Measurements from ENCODE around the gene A1BG. TPM values are rescaled to one million over a fixed set of nuclear protein-coding genes. Genes with fewer than 3 reads are reported as not detected.

The A1BG gene
- total RNA-seq, 1 experiment from 2014 or later = 1.2 TPM

DNA sequence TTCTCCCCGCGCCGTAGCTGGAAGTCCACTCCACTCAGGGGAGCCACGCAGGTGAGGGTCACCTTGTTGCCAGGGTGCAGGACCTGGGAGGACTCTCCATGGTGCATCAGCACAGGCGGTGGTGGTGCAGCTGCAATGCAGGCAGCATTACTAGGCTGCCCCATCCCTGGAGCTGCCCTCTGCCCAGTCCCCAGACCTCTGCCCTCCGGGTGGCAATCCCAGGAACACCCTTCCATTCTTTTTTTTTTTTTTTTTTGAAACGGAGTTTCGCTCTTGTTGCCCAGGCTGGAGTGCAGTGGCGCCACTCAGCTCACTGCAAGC, 1.8 kb downstream of the A1BG start:
- POLR2A ChIA-PET = interaction anchor here (1.4 kb wide), 1 partner anchor 11 kb away, joined by 7 read pairs; the partner anchor contains the start of gene ZNF497
- no peaks in the 10 kb centered on the region for H3K27me3 ChIP-seq (ENCODE audit: insufficient read depth, low read length)
- TF ChIP-seq CBX3 (IDR thresholded peaks at IDR 0.05; ENCODE audit: low read depth) (no peak), POLR2AphosphoS5 (IDR thresholded peaks at IDR 0.05; ENCODE audit: low read depth, low read length) (no peak), SP1 (IDR thresholded peaks at IDR 0.05; ENCODE audit: low read depth) (no peak), EZH2 (IDR thresholded peaks at IDR 0.05) (no peak), CEBPB (IDR thresholded peaks at IDR 0.05; ENCODE audit: low read depth) (no peak), EGR1 (IDR thresholded peaks at IDR 0.05; ENCODE audit: low read depth) (no peak), SIN3A (IDR thresholded peaks at IDR 0.05; ENCODE audit: low read depth) (no peak), FOSL1 (IDR thresholded peaks at IDR 0.05; ENCODE audit: low read depth) (no peak), EZH2phosphoT487 (IDR thresholded peaks at IDR 0.05; ENCODE audit: borderline replicate concordance) (no peak), POLR2A (IDR thresholded peaks at IDR 0.05; ENCODE audit: borderline replicate concordance, extremely low read depth, insufficient read depth, insufficient read length) (no peak), ZFX (IDR thresholded peaks at IDR 0.05) (no peak), RAD21 (IDR thresholded peaks at IDR 0.05; ENCODE audit: low read depth) (no peak), SRF (IDR thresholded peaks at IDR 0.05; ENCODE audit: low read depth) (no peak), TCF7L2 (IDR thresholded peaks at IDR 0.05; ENCODE audit: borderline replicate concordance, extremely low read depth, insufficient read depth, insufficient read length) (no peak)
- TF ChIP-seq, protein P1, sequence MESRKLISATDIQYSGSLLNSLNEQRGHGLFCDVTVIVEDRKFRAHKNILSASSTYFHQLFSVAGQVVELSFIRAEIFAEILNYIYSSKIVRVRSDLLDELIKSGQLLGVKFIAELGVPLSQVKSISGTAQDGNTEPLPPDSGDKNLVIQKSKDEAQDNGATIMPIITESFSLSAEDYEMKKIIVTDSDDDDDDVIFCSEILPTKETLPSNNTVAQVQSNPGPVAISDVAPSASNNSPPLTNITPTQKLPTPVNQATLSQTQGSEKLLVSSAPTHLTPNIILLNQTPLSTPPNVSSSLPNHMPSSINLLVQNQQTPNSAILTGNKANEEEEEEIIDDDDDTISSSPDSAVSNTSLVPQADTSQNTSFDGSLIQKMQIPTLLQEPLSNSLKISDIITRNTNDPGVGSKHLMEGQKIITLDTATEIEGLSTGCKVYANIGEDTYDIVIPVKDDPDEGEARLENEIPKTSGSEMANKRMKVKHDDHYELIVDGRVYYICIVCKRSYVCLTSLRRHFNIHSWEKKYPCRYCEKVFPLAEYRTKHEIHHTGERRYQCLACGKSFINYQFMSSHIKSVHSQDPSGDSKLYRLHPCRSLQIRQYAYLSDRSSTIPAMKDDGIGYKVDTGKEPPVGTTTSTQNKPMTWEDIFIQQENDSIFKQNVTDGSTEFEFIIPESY (IDR thresholded peaks at IDR 0.05; ENCODE audit: extremely low read depth, insufficient replicate concordance, low read length) = no peak
- TF ChIP-seq, protein P2, sequence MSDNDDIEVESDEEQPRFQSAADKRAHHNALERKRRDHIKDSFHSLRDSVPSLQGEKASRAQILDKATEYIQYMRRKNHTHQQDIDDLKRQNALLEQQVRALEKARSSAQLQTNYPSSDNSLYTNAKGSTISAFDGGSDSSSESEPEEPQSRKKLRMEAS (IDR thresholded peaks at IDR 0.05) = no peak
- TF ChIP-seq, protein P3, sequence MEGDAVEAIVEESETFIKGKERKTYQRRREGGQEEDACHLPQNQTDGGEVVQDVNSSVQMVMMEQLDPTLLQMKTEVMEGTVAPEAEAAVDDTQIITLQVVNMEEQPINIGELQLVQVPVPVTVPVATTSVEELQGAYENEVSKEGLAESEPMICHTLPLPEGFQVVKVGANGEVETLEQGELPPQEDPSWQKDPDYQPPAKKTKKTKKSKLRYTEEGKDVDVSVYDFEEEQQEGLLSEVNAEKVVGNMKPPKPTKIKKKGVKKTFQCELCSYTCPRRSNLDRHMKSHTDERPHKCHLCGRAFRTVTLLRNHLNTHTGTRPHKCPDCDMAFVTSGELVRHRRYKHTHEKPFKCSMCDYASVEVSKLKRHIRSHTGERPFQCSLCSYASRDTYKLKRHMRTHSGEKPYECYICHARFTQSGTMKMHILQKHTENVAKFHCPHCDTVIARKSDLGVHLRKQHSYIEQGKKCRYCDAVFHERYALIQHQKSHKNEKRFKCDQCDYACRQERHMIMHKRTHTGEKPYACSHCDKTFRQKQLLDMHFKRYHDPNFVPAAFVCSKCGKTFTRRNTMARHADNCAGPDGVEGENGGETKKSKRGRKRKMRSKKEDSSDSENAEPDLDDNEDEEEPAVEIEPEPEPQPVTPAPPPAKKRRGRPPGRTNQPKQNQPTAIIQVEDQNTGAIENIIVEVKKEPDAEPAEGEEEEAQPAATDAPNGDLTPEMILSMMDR (IDR thresholded peaks at IDR 0.05 in 2 of 3, conservative IDR thresholded peaks at IDR 0.05 in 1 of 3; ENCODE audit: borderline replicate concordance in 1 of 3, insufficient read depth in 1 of 3, low read depth in 2 of 3, low read length in 2 of 3) = no peak
- TF ChIP-seq, protein P4, sequence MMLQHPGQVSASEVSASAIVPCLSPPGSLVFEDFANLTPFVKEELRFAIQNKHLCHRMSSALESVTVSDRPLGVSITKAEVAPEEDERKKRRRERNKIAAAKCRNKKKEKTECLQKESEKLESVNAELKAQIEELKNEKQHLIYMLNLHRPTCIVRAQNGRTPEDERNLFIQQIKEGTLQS (IDR thresholded peaks at IDR 0.05) = no peak
- BruUV-seq (replicated peaks) = no TSS peak
- CTCF ChIA-PET = no interaction called here
- no peak overlapping the region for H3K27ac ChIP-seq (ENCODE audit: low read depth, low read length)
- no peak for DNase-seq (ENCODE audit: low read depth, low spot score)
- RAD21 ChIA-PET (ENCODE audit: low non-redundant PET in 1 of 2, low total read pairs in 2 of 2, uncharacterized antibody in 2 of 2, unreplicated experiment in 2 of 2) = interaction anchor here in 1 of 2 experiments (0.5 kb wide), 1 partner anchor 133 kb away, joined by 3 read pairs; no protein-coding TSS in a partner anchor
- H3K4me1 ChIP-seq (ENCODE audit: control insufficient read depth in 1 of 2, insufficient read depth in 2 of 2, low read length in 2 of 2) = no peaks in the 10 kb centered on the region
- H3K4me3 ChIP-seq (replicated peaks in 1 of 2; ENCODE audit: low read depth in 1 of 2, low read length in 2 of 2) = no peak overlapping the region
- no peak for ATAC-seq
- H3K4me2 ChIP-seq (ENCODE audit: low read length) = no peak overlapping the region
- no peaks in the 10 kb centered on the region for H4K20me1 ChIP-seq (ENCODE audit: insufficient read depth)
- intact Hi-C loops (cut with micrococcal nuclease) = no loop called here
- H2AFZ ChIP-seq (ENCODE audit: low read depth, low read length, poor library complexity, severe bottlenecking) = no peak overlapping the region
- no peaks in the 10 kb centered on the region for H3K79me2 ChIP-seq (ENCODE audit: insufficient read depth, low read length)
- H3K9ac ChIP-seq (ENCODE audit: low read length) = no peak overlapping the region
- H3K36me3 ChIP-seq (ENCODE audit: control insufficient read depth in 1 of 2, insufficient read depth in 2 of 2, low read length in 2 of 2) = no peaks in the 10 kb centered on the region
- H3K9me2 ChIP-seq (ENCODE audit: insufficient read depth) = no peaks in the 10 kb centered on the region
- no peaks in the 10 kb centered on the region for H3K9me3 ChIP-seq (ENCODE audit: control insufficient read depth in 1 of 2, insufficient read depth in 1 of 2, low read depth in 1 of 2, low read length in 2 of 2)
